Stimulated activated naive CD4-positive, alpha-beta T cell (primary cell): ENCODE data around the gene VKORC1.
"Not testable (repeated sequence)": the region's sequence is repeated elsewhere in the genome, so short reads cannot be mapped to it uniquely, and the experiment has no call there.

Source experiments
- DNase-seq, 6 experiments: peaks; one replicate each; lab custom pipeline; 2025; lab: John Stamatoyannopoulos, UW

Gene VKORC1

DNA sequence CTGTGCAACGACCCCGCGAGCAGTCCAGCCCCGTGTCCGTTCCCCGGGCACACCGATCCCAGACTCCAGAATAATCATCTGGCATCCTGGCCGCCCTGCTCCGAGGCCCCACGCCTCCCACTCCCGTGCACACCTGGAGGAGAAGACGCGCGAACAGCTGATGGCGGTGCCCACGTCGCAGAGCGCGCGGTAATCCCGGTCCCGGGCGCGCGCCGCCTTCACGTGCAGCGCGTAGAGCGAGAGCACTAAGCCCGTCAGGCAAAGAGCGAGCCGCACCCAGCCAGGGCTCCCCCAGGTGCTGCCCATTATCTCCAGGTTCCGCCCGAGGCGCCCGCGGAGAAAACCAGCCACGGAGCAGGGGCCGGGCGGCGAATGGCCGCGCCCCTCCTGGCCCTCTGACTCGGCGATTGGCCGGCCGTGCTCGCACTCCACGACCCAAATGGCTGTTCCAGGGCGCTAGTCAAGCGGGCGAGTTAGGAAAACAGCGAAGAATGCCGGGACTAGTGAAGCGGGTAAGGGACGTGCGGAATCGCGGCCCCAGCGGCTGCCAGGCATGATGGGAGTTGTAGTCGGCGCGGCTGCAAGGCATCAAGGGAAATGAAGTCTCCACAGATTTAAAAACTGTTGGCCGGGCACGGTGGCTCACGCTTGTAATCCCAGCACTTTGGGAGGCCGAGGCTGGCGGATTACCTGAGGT lies at the start of gene VKORC1:
Gene VKORC1, minus strand, starts transcription at position 374 of the 697 bp plus-strand sequence. Its CDS starts 68 bp downstream, at position 306.
- peak; percentile 79 to 96 (median 86) for DNase-seq

DNA sequence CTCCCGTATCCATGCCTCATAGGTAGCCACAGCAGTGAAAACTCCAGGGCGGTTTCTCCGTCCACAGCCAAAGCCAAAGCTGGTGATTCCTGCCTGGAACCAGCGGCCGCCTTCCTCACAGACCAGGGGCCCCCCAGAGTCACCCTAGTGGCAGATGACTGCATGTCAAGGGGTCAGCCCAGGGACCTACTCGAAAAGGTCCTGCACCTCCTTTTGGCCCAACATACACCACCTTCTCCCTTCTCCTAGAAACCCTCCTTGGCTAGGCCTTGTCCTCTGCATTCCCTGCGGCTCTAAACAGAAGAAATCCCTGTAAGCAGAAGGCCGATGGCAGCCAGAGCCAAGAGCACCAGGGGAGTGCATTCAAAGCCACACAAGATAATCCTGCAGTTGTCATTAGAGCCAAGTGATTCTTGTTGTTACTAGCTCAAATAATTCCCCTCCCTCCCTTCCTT lies 49.1 kb upstream of the VKORC1 start:
- DNase-seq = no peak

DNA sequence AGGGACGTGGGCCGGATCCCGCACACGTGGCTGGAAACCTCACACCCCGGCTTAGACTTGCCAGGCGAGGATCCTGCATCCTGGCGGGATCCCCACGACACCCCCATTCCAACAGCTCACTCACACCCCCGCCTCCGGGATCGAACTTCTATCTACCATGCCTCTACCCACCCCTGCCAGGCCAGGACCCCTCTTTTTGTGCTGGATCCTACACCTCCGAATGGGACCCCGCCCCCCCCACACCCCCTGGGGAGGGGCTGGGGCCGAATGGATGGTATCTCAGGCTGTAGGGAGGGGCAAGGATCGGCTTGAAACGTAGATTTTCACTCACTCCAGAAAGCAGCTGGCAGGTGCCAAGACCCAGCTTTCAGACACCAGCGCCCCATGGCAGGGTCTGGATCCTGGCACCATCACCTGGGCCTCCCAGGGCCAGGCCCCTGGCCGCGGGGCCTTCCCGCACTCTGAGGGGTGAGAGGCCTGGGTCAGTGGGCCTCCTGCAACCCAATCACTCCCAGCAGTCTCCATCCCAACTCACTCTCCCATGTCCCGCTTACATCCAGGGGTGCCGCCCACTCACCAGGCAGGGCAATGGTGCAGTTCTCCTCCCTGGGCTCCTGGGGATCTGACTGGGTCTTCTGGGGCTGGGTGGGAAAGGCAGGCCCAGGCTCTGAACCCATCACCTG lies 48.6 kb upstream of the VKORC1 start:
- no peak for DNase-seq

DNA sequence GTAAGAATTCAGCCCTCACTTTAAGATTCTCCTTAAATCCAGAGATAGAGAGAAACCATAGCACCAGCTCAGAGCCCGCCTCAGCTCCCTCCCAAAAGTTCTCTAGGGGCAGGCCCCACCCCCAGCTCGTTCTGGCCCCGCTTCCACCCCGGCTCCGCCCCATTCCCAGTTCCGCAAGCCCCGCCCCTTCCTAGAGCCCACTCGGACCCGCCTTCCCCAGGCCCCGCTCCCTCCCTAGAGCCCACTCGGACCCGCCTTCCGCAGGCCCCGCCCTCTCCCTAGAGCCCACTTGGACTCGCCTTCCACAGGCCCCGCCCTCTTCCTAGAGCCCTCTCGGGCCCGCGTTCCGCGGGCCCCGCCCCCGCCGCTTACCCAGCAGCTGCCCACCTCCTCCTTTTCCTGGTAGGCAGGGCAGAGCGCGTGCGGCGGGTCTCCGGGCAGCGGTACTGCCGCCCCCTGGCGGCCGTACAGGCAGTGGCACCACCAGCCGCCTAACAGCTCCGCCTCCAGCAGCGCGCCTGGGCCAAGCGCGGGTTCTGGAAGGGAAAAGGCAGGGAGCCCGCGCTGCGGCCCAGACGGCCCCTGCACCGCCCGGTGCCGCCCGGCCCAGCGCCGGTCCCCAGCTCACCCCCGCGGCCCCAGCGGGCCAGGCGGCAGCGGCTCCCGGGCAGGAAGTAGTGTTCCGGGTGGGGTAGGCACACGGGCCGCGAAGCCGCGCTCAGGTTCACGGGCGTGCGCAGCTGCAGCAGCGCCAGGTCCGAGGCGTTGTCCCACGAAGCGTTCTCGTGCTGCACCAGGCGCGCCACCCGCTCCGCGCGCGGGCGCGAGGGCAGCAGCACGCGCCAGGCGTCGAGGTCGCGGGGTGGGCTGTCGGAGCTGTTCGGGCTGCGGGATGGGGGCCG lies 47.8 kb upstream of the VKORC1 start:
- DNase-seq = peak; percentile 93 to 98 (median 96)

DNA sequence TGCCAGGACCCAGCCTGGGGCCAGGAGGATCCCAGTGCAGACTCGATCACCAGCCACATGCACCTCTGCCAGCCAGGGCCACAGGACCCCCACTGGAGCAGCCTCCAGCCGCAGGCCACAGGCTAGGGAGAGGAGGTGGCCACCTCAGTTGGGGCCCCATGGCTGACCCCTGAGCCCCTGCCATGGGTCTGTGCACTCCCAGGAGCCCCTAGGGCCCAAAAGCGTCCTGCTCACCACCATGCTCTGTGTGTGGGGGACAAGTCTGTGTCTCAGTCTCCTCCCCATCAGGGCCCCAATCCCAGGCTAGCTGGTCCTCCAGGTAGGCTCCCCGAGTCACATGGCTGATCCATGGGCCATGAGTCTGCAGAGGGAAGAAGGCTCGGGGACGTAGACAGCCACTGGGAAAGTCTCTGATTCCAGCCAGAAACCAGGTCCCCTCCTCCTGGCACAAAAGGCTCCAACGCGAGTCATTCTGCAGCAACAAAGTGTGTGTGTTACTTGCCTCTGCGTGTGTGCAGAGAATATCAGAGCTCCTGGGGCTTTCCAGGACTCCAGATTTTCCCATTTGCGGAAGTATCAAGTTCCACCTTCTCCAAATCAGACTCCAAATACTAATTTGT lies 47.0 kb upstream of the VKORC1 start:
- no peak for DNase-seq

DNA sequence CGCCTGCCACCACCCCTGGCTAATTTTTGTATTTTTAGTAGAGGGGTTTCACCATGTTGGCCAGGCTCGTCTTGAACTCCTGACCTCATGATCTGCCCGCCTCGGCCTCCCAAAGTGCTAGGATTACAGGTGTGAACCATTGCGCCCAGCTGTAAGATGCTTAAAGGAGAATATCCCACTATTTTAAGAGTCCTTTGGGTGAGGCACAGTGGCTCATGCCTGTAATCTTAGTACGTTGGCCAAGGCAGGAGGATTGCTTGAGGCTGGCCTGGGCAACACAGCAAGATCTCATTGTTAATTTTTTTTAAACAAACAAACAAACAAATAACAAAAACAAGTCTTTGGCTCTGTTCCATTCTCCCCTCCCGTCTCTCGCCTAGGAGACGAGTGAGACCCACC lies 46.5 kb upstream of the VKORC1 start:
- DNase-seq = not testable (repeated sequence)

DNA sequence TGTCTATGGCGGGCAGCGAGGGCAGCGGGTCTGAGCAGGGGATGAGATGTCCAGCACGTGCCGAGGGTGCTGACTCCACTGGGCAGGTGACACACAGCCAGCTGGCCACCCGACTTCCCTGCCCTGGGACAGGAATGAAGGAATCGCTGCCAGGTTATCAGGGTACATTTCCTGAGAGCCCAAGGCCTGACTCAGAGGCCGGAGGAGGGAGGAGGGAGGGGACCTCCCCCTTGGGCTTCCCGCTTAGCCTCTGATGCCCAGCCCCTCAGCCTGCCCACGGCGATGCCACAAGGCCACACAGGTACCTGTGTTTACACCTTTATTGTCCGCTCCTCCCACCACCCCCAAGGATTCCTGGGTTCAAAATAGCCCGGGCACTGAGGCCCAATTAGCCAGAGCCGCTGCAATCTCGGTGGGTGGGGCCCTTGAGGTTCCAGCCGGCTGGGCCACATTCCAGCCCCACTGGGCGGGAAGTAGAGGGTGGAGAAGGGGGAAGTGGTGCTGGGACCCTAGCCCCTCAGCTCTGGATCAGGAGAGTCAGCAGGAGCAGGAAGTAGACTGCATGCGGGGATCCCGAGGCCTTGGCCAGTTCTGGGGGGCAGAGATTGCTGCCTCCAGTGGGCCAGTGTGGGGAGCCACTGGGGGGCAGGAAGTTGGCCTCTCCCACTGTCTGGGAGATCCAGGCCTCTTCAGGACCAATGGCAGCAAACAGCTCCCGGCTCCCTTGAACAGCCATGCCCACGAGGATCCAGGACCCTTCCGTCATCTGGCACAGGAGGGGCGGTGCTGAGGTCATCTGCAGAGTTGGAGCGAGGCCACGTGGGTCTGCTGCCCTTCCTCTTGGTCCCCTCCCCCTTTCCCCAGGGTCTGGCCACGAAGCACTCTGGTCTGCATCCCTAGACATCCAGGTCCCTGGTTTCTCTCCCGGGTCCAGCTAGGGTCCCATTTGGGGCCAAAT lies 44.3 kb upstream of the VKORC1 start:
- DNase-seq = no peak

DNA sequence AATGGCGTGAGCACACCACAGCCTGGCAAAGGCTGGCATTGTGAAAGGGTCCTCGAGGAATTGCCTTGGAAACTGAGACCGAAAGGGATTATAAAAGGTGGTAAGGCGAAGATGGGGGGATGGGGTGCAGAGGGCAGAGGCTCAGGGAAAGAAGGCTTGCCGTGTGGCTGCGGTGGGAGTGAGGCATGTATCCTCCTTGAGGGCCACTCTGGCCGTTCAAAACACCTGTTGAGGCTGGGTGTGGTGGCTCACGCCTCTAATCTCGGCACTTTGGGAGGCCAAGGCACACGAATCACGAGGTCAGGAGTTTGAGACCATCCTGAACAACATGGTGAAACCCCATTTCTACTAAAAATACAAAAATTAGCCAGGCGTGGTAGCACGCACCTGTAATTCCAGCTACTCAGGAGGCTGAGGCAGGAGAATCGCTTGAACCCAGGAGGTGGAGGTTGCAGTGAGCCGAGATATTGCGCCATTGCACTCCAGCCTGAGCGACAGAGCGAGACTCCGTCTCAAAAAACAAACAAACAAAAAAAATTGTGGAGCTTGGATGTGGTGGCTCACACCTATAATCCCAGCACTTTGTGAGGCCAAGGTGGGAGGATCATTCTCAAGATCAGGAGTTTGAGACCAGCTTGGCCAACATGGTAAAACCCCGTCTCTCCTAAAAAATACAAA lies 42.4 kb upstream of the VKORC1 start:
- not testable (repeated sequence) for DNase-seq

DNA sequence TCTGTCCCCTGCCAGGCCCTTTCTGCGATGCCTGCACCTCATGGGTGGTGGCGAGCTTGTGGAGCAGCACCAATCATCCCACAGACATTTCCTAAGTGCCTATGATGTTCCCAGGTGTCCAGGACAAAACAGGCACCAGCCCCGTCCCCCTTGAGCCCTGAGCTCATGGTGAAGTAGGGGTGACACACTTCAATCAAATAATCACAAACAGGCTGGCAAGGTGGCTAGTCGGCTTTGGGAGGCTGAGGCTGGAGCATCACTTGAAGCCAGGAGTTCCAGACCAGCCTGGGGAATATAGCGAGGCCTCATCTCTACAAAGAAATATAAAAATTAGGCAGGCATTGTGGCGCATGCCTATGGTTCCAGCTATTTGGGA lies 41.7 kb upstream of the VKORC1 start:
- DNase-seq = no peak

DNA sequence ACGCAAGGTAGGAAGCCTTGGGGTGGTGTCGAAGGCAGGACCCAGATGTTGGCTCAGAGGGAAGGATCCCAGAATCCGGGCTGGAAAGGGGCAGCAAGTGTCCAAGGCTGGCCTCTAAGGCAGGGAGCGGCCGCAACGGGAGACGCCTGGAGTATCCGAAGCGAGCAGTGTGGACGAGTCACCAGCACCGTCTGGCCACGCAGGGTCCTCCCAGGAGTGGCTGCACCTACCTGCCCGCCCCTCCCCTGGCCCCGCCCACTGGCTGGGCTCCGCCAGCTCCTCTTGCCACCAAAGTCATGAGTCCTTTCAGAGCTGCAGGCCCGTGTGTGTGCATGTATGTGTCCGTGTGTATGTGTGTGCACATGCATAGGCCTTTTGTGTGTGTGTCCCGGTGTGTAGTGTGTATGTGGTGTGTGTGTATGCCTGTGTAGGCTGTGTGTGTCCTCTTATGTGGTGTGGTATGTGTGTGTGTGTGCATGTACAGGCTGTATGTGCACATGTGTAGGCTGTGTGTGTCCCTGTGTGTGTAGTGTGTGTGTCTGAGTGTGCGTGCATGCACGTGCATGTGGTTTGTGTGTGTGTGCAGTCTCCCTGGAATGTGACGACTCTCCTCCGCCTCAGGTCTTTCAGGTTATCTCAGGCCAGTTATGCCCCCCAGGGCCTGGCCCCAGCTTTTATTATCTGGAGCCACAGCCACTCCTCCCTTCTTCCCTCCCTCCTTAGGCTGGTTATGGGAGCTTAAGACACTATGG lies 41.1 kb upstream of the VKORC1 start, which contains the start of gene PRSS8:
Gene PRSS8, minus strand, starts transcription at position 193 of the 752 bp plus-strand sequence. CDS start 229 bp downstream, outside the sequence.
- no peak for DNase-seq

DNA sequence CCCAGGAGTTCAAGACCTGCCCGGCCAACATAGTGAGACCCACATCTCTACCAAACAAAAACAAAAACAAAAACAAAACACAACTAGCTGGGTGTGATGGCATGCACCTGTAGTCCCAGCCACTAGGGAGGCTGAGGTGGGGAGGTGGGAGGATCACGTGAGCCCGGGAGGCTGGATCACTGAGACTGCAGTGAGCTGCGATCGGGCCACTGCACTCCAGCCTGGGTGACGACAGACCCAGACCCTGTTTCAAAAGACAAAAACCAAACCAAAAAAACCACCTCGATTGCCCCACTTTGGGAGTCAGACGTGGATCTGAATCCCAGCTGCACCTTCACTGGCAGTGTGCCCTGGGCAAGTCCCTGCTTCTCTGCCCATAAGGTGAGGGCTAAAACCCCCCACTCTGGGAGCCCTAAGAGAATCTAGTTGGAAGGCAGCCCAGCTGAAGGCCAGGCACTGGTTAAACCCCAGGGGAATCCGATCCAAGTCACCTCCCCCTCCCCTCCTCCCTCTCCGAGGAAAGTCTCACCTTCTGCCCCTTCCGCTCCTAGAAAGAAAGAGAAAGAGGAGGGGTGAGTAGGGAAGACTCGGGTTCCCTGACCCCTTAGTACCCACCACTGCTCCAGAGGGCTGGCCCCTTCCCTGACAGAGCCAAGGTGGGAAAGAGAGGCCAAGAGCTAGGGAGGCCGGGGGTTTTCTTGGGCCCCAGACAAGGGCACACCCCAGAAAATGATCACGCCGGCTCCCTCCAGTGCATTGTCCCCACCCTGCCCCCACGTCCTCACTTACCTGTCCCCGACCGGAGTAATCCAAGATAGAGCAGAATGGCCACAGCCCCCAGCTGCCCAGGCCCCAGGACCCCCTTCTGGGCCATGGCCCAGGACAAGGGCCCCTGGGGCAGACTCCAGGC lies 40.3 kb upstream of the VKORC1 start:
- DNase-seq = no peak

DNA sequence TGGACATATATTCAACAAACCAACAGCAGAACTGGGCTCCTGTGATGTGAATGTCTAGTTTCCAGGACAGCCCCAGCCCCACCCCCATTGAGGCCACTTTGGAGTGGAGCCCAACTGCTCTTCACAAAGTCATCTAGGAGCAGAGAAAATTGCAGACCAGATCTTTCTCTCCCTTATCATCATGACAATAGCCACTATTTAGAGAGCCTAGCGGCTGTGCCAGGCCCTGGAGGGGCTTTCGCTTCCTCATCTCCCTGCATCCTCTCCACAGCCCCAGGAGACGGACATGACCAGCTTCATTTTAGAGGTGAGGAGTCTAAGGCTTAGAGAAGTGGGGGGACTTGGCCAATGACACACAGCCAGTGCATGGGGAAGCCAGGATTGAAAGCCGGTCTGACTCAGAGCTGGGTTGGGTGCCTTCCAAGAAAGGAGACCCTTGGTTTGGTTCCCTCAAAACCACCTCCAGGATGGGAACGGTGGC lies 39.5 kb upstream of the VKORC1 start:
- DNase-seq = no peak

DNA sequence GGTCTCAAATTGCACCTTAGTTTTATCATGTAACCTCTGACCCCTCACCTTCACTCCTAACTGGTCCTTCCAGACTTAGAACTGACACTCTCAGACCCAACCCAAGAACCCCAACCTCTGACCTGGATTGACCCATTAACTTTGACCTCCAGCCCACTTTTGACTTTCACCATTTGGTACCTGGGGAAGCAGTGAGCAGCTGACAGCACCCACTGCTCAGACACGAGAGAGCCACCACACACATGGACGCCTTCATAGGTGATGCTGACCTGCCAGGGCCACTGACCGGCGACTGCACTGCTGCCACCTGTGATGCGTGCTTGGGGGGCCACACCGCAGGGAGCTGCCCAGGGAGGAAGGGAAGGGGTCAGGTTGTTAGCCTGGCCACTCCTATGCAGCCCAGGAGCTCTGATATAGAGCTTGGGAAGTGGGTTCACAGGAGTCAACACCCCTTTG lies 38.5 kb upstream of the VKORC1 start:
- DNase-seq = no peak

DNA sequence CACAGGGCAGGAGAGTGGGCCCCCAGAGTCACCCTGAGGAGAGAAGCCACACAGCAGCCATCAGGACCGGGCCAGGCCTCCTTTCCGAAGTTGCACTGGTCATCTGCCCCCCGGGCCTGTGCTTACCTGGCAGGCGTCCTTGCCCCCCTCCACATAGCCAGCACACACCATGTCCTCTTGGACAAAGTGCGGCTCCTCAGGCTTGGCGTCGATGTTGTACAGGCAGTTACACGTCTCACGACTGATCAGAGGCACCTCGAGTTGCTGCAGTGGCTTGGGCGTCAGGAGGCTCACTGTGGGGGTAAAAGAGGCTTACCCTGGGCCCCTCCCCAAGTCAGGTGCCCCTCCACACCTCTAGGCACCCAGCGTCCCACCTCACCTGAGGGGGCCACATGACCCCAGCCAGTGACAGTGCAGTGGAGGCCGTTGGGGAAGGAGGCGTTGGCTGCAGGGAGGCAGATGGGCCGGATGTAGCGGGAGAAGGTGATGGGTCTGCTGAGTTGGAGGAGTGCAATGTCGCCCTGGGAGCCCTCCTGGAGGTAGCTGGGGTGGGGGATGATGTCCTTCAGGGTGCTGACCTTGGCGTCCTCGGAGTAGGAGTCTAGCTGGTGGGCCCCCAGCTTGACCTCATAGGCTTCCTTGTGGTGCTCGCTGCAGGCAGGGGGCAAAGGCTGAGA lies 37.8 kb upstream of the VKORC1 start:
- no peak for DNase-seq

DNA sequence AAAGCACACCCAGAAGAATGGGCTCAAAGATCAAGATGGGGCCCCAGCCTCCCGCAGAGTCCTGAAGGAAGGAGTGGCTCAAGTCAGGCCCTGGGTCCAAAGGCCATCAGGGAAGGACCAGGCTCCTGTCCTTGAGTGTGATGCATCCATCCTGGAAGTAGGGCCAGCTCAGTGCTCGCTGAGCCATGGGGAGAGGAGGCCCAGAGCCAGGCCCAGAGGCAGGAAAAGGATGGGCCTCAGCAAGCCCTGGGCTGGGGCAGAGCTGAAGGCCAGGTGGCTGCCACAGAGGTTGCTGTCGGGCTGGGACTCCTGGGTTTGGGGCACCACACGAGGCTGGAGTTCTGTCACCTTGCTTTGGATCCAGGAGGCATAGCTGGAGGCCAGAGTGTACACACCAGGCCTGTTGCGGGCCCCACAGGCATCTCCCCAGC lies 37.3 kb upstream of the VKORC1 start:
- no peak for DNase-seq

DNA sequence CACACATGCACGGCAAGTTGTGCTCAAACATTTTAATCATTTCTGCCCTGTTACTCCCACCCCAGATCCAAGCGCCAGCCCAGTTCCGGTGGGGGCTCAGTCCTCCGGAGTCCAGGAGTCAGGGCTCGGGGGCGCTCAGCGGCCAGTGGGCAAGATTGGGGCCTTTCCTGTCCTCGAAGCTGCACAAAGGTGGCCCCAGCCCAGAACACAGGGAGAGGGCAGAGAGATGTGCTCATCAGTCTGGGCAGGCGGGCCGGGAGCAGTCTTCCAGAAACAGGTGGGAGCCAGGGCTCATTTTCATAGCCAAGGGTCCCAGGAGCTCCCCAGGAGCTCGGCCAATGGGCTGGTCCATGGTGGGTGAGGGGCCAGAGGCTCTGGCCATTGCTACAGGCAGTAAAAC lies 36.8 kb upstream of the VKORC1 start:
- DNase-seq = no peak

DNA sequence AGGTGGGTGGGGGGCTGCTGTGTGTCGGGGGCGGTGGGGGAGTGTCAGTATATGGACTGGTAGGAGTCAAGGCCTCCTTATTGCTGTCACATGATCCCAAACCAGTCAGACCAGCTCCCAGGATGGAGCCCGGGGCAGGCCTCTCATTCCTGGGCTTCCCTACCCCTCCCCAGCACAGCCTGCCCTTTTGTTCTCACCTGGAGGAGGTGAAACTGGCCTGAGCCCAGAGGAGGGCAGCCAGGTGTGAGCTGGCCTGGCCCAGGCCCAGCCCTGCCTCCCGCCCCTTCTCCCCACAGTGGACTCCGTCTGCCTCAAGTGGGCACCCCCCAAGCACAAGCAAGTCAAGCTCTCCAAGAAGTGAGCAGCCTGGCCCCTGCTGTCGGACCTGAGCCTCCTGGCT lies 36.3 kb upstream of the VKORC1 start:
- DNase-seq = no peak
